HAP-1 (cell line): ENCODE measurements around the gene REXO4.

ENCODE experiments used
- DNase-seq, 2 experiments: peaks; one replicate each; pipeline ENCODE4 v3.0.0-alpha.2; 2016 to 2020; ENCODE audit warnings: low spot score in 2 of 2
- H3K27me3 ChIP-seq: fragments of 250-450 bp; sonication (Bioruptor Pico); 2 replicates; pipeline ENCODE4 v1.5.1; 2020; ENCODE audit warnings: low read depth, mild to moderate bottlenecking, moderate library complexity
- H3K36me3 ChIP-seq: fragments of 250-450 bp; sonication (Bioruptor Pico); replicated peaks from 2 replicates; pipeline ENCODE4 v1.5.1; 2020; ENCODE audit warnings: mild to moderate bottlenecking
- H3K4me1 ChIP-seq: fragments of 250-450 bp; sonication (Bioruptor Pico); 2 replicates; pipeline ENCODE4 v1.5.1; 2020; ENCODE audit warnings: mild to moderate bottlenecking
- H3K4me3 ChIP-seq: fragments of 250-450 bp; sonication (Bioruptor Pico); 2 replicates; pipeline ENCODE4 v1.5.1; 2020; ENCODE audit warnings: mild to moderate bottlenecking, moderate library complexity
- H3K9me3 ChIP-seq: fragments of 250-450 bp; sonication (Bioruptor Pico); 2 replicates; pipeline ENCODE4 v1.5.1; 2020; ENCODE audit warnings: mild to moderate bottlenecking, moderate library complexity
- in situ Hi-C: fragments of 300-500 bp; cut with MboI; formaldehyde crosslinking; loops from 3 replicates; pipeline ENCODE4 v1.14.3; 2020; ENCODE audit warnings: low sequenced_read_pairs, inconsistent platforms, mixed read lengths

Gene REXO4

GRCh38 chr9:133417541-133418461 lies at the start of gene REXO4:
Gene REXO4, minus strand, starts transcription at chr9:133418010. Its CDS starts 166 bp downstream, at chr9:133417844.
- Histone ChIP-seq H3K4me1 (peaks cover 11% of the 10 kb centered on the region), H3K36me3 (peaks cover 38% of the 10 kb centered on the region), H3K9me3 (no peaks in the 10 kb centered on the region; the same call in 1 of the 2 replicates), H3K27me3 (no peaks in the 10 kb centered on the region), H3K4me3 (peak within 1 kb of the TSS; percentile 78)
- in situ Hi-C loops, result no loop called here
- DNase-seq, result peak; percentile 78 to 92

- Histone ChIP-seq H3K4me3 (no peak overlapping the region), H3K36me3 (no peaks in the 10 kb centered on the region), H3K27me3 (no peaks in the 10 kb centered on the region), H3K9me3 (no peaks in the 10 kb centered on the region), H3K4me1 (no peaks in the 10 kb centered on the region)
- DNase-seq, result no peak
- in situ Hi-C loops, result no loop called here
Measured at GRCh38 chr9:133467101-133467500, 49.3 kb upstream of the REXO4 start.

GRCh38 chr9:133465984-133466383 lies 48.2 kb upstream of the REXO4 start:
- Histone ChIP-seq H3K36me3 (no peaks in the 10 kb centered on the region), H3K4me1 (no peaks in the 10 kb centered on the region), H3K4me3 (no peak overlapping the region), H3K27me3 (no peaks in the 10 kb centered on the region), H3K9me3 (no peaks in the 10 kb centered on the region)
- DNase-seq, result no peak
- in situ Hi-C loops, result no loop called here

GRCh38 chr9:133464638-133465037 lies 46.8 kb upstream of the REXO4 start:
- Histone ChIP-seq H3K27me3 (no peaks in the 10 kb centered on the region), H3K4me3 (no peak overlapping the region), H3K36me3 (no peaks in the 10 kb centered on the region), H3K4me1 (peaks cover 5% of the 10 kb centered on the region; the same call in 1 of the 2 replicates), H3K9me3 (no peaks in the 10 kb centered on the region)
- in situ Hi-C loops, result no loop called here
- no peak for DNase-seq

- in situ Hi-C loops, result no loop called here
- H3K4me1 ChIP-seq, result peaks cover 5% of the 10 kb centered on the region; the same call in 1 of the 2 replicates
Measured at GRCh38 chr9:133463864-133464615, 46.2 kb upstream of the REXO4 start.

GRCh38 chr9:133463234-133463863 lies 45.5 kb upstream of the REXO4 start:
- no peak overlapping the region for H3K4me3 ChIP-seq
- H3K27me3 ChIP-seq, result no peaks in the 10 kb centered on the region
- H3K9me3 ChIP-seq, result no peaks in the 10 kb centered on the region
- H3K36me3 ChIP-seq, result no peaks in the 10 kb centered on the region
- in situ Hi-C loops, result no loop called here
- peaks cover 5% of the 10 kb centered on the region; the same call in 1 of the 2 replicates for H3K4me1 ChIP-seq
- DNase-seq, result peak in 1 of 2 experiments; percentile 32

More at GRCh38 chr9:133463864-133464615, 46.2 kb upstream of the REXO4 start:
- H3K9me3 ChIP-seq, result no peaks in the 10 kb centered on the region
- no peaks in the 10 kb centered on the region for H3K36me3 ChIP-seq
- no peak overlapping the region for H3K4me3 ChIP-seq
- H3K27me3 ChIP-seq, result no peaks in the 10 kb centered on the region
- no peak for DNase-seq

- Histone ChIP-seq H3K27me3 (no peaks in the 10 kb centered on the region), H3K4me1 (peaks cover 5% of the 10 kb centered on the region; the same call in 1 of the 2 replicates)
Measured at GRCh38 chr9:133461975-133462374, 44.2 kb upstream of the REXO4 start.

GRCh38 chr9:133460405-133461175 lies 42.8 kb upstream of the REXO4 start:
- Histone ChIP-seq H3K4me3 (peak overlapping the region; percentile 81), H3K4me1 (peaks cover 5% of the 10 kb centered on the region; the same call in 1 of the 2 replicates), H3K9me3 (no peaks in the 10 kb centered on the region), H3K36me3 (no peaks in the 10 kb centered on the region), H3K27me3 (no peaks in the 10 kb centered on the region)
- DNase-seq, result no peak
- in situ Hi-C loops, result no loop called here

More at GRCh38 chr9:133461975-133462374, 44.2 kb upstream of the REXO4 start:
- in situ Hi-C loops, result no loop called here
- no peak overlapping the region for H3K4me3 ChIP-seq
- no peak for DNase-seq
- no peaks in the 10 kb centered on the region for H3K36me3 ChIP-seq
- H3K9me3 ChIP-seq, result no peaks in the 10 kb centered on the region

GRCh38 chr9:133459476-133460404 lies 41.9 kb upstream of the REXO4 start, which contains the start of gene CACFD1:
Gene CACFD1, plus strand, starts transcription at chr9:133459978. Its CDS starts 89 bp downstream, at chr9:133460067.
- peak within 1 kb of the TSS; percentile 81 for H3K4me3 ChIP-seq
- H3K4me1 ChIP-seq, result peaks cover 5% of the 10 kb centered on the region; the same call in 1 of the 2 replicates
- in situ Hi-C loops, result no loop called here
- H3K36me3 ChIP-seq, result no peaks in the 10 kb centered on the region
- peak; percentile 93 to 99 for DNase-seq
- H3K27me3 ChIP-seq, result no peaks in the 10 kb centered on the region
- H3K9me3 ChIP-seq, result no peaks in the 10 kb centered on the region

- peaks cover 5% of the 10 kb centered on the region; the same call in 1 of the 2 replicates for H3K4me1 ChIP-seq
- no peaks in the 10 kb centered on the region for H3K9me3 ChIP-seq
- no peaks in the 10 kb centered on the region for H3K36me3 ChIP-seq
- no peaks in the 10 kb centered on the region for H3K27me3 ChIP-seq
- peak overlapping the region; percentile 81 for H3K4me3 ChIP-seq
- in situ Hi-C loops, result no loop called here
- no peak for DNase-seq
Measured at GRCh38 chr9:133458643-133459312, 41.0 kb upstream of the REXO4 start.

- no peak for DNase-seq
- H3K4me1 ChIP-seq, result peaks cover 5% of the 10 kb centered on the region; the same call in 1 of the 2 replicates
- no peaks in the 10 kb centered on the region for H3K9me3 ChIP-seq
- in situ Hi-C loops, result no loop called here
- H3K36me3 ChIP-seq, result no peaks in the 10 kb centered on the region
- H3K27me3 ChIP-seq, result no peaks in the 10 kb centered on the region
- no peak overlapping the region for H3K4me3 ChIP-seq
Measured at GRCh38 chr9:133457748-133458147, 39.9 kb upstream of the REXO4 start.
